Measurements from ENCODE around the gene CEL. TPM values are rescaled to one million over a fixed set of nuclear protein-coding genes. Genes with fewer than 3 reads are reported as not detected.
A peak's percentile ranks its signal among the peaks of the same experiment; 100 is the strongest.

CEL gene
- total and polyA plus RNA-seq, 3 experiments from 2014 or later = 1.1 to 1.2 TPM; not detected in 1

- Mint-ChIP-seq H3K4me1 (peaks cover 38 to 92% (median 54%) of the 10 kb centered on the region in 3 donors), H3K27me3 (no peaks in the 10 kb centered on the region), H3K4me3 (peak overlapping the region in 1 of 7 donors; percentile 34), H3K27ac (peak overlapping the region in 4 of 8 donors; percentile 29 to 91 (median 64)), H3K36me3 (peaks cover 0 to 34% (median 0%) of the 10 kb centered on the region in 3 donors), H3K9me3 (no peaks in the 10 kb centered on the region)
- H3K9me3 ChIP-seq (ENCODE audit: low read length) = no peaks in the 10 kb centered on the region
- no peak overlapping the region for H3K4me3 ChIP-seq (ENCODE audit: low read length)
- DNase-seq = peak in 1 of 5 donors; percentile 1
- ChIA-PET POLR2A (interaction anchor here (1.1 to 2.6 kb wide), 2 partner anchors 14 to 32 kb away, joined by 5 read pairs; no protein-coding TSS in a partner anchor), CTCF (interaction anchor here (0.8 to 25.9 kb wide), 6 partner anchors 11 to 94 kb away, joined by 3 to 521 read pairs (median 6); no protein-coding TSS in a partner anchor)
- no peaks in the 10 kb centered on the region for H3K27me3 ChIP-seq (ENCODE audit: insufficient read depth, low read length, poor library complexity, severe bottlenecking)
- H3K4me1 ChIP-seq (ENCODE audit: insufficient read depth, low read length) = peaks cover 68% of the 10 kb centered on the region
- peak overlapping the region; percentile 43 for H3K27ac ChIP-seq (ENCODE audit: low read depth, low read length)
- H3K36me3 ChIP-seq (ENCODE audit: insufficient read depth, low read length) = no peaks in the 10 kb centered on the region
These were observed 54.8 kb downstream of the CEL start for GRCh38 chr9:133116346-133117231.

GRCh38 chr9:133117271-133118178 is 55.7 kb downstream of the CEL start:
- ChIA-PET CTCF (interaction anchor here (0.8 to 25.9 kb wide), 9 partner anchors 12 to 95 kb away, joined by 3 to 521 read pairs (median 6); no protein-coding TSS in a partner anchor), POLR2A (interaction anchor here (1.1 to 2.6 kb wide), 3 partner anchors 13 to 31 kb away, joined by 4 to 5 read pairs (median 5); no protein-coding TSS in a partner anchor)
- no peak for DNase-seq
- H3K36me3 ChIP-seq (ENCODE audit: insufficient read depth, low read length) = no peaks in the 10 kb centered on the region
- H3K4me1 ChIP-seq (ENCODE audit: insufficient read depth, low read length) = peaks cover 74% of the 10 kb centered on the region
- no peaks in the 10 kb centered on the region for H3K9me3 ChIP-seq (ENCODE audit: low read length)
- no peaks in the 10 kb centered on the region for H3K27me3 ChIP-seq (ENCODE audit: insufficient read depth, low read length, poor library complexity, severe bottlenecking)
- Mint-ChIP-seq H3K27ac (peak overlapping the region in 5 of 8 donors; percentile 7 to 81 (median 59)), H3K4me1 (peaks cover 46 to 94% (median 60%) of the 10 kb centered on the region in 3 donors), H3K4me3 (peak overlapping the region in 2 of 7 donors; percentile 15 to 27), H3K9me3 (no peaks in the 10 kb centered on the region), H3K36me3 (peaks cover 0 to 25% (median 0%) of the 10 kb centered on the region in 3 donors), H3K27me3 (no peaks in the 10 kb centered on the region)
- no peak overlapping the region for H3K27ac ChIP-seq (ENCODE audit: low read depth, low read length)
- no peak overlapping the region for H3K4me3 ChIP-seq (ENCODE audit: low read length)

GRCh38 chr9:133118179-133118520 is 56.4 kb downstream of the CEL start:
- Histone ChIP-seq H3K4me3 (ENCODE audit: low read length) (no peak overlapping the region), H3K27me3 (ENCODE audit: insufficient read depth, low read length, poor library complexity, severe bottlenecking) (no peaks in the 10 kb centered on the region), H3K4me1 (ENCODE audit: insufficient read depth, low read length) (peaks cover 68% of the 10 kb centered on the region), H3K36me3 (ENCODE audit: insufficient read depth, low read length) (no peaks in the 10 kb centered on the region), H3K9me3 (ENCODE audit: low read length) (no peaks in the 10 kb centered on the region), H3K27ac (ENCODE audit: low read depth, low read length) (no peak overlapping the region)
- Mint-ChIP-seq H3K4me3 (peak overlapping the region in 2 of 7 donors; percentile 27 to 29), H3K27ac (peak overlapping the region in 7 of 8 donors; percentile 7 to 88 (median 78)), H3K36me3 (peaks cover 0 to 23% (median 0%) of the 10 kb centered on the region in 3 donors), H3K4me1 (peaks cover 47 to 94% (median 57%) of the 10 kb centered on the region in 3 donors), H3K27me3 (no peaks in the 10 kb centered on the region), H3K9me3 (no peaks in the 10 kb centered on the region)
- POLR2A ChIA-PET = interaction anchor here (0.9 to 2.6 kb wide), 3 partner anchors 7 to 26 kb away, joined by 3 to 5 read pairs (median 4); no protein-coding TSS in a partner anchor
- CTCF ChIA-PET = interaction anchor here (0.6 to 25.9 kb wide), 8 partner anchors 13 to 550 kb away, joined by 3 to 521 read pairs (median 6); no protein-coding TSS in a partner anchor
- DNase-seq = no peak

GRCh38 chr9:133118568-133118967 is 56.8 kb downstream of the CEL start:
- no peak overlapping the region for H3K4me3 ChIP-seq (ENCODE audit: low read length)
- Mint-ChIP-seq H3K27ac (peak overlapping the region; percentile 35 to 88 (median 68)), H3K4me1 (peaks cover 47 to 94% (median 57%) of the 10 kb centered on the region in 3 donors), H3K27me3 (no peaks in the 10 kb centered on the region), H3K4me3 (peak overlapping the region in 5 of 7 donors; percentile 21 to 78 (median 59)), H3K36me3 (peaks cover 0 to 23% (median 0%) of the 10 kb centered on the region in 3 donors), H3K9me3 (no peaks in the 10 kb centered on the region)
- no peak overlapping the region for H3K27ac ChIP-seq (ENCODE audit: low read depth, low read length)
- no peaks in the 10 kb centered on the region for H3K27me3 ChIP-seq (ENCODE audit: insufficient read depth, low read length, poor library complexity, severe bottlenecking)
- ChIA-PET POLR2A (interaction anchor here (0.9 to 2.6 kb wide), 3 partner anchors 8 to 25 kb away, joined by 3 to 5 read pairs (median 5); no protein-coding TSS in a partner anchor), CTCF (interaction anchor here (0.6 to 25.9 kb wide), 8 partner anchors 12 to 550 kb away, joined by 3 to 521 read pairs (median 6); no protein-coding TSS in a partner anchor)
- peaks cover 64% of the 10 kb centered on the region for H3K4me1 ChIP-seq (ENCODE audit: insufficient read depth, low read length)
- no peaks in the 10 kb centered on the region for H3K9me3 ChIP-seq (ENCODE audit: low read length)
- DNase-seq = no peak
- H3K36me3 ChIP-seq (ENCODE audit: insufficient read depth, low read length) = no peaks in the 10 kb centered on the region

- Mint-ChIP-seq H3K27me3 (no peaks in the 10 kb centered on the region), H3K27ac (peak overlapping the region in 7 of 8 donors; percentile 37 to 95 (median 75)), H3K4me3 (peak overlapping the region; percentile 29 to 88 (median 62)), H3K9me3 (no peaks in the 10 kb centered on the region), H3K36me3 (peaks cover 0 to 21% (median 0%) of the 10 kb centered on the region in 3 donors), H3K4me1 (peaks cover 52 to 95% (median 60%) of the 10 kb centered on the region in 3 donors)
- POLR2A ChIA-PET = interaction anchor here (0.9 to 2.6 kb wide), 3 partner anchors 9 to 25 kb away, joined by 3 to 5 read pairs (median 5); no protein-coding TSS in a partner anchor
- Histone ChIP-seq H3K36me3 (ENCODE audit: insufficient read depth, low read length) (no peaks in the 10 kb centered on the region), H3K4me1 (ENCODE audit: insufficient read depth, low read length) (peaks cover 62% of the 10 kb centered on the region), H3K9me3 (ENCODE audit: low read length) (no peaks in the 10 kb centered on the region), H3K27me3 (ENCODE audit: insufficient read depth, low read length, poor library complexity, severe bottlenecking) (no peaks in the 10 kb centered on the region), H3K27ac (ENCODE audit: low read depth, low read length) (no peak overlapping the region), H3K4me3 (ENCODE audit: low read length) (no peak overlapping the region)
- CTCF ChIA-PET = interaction anchor here (0.7 to 25.9 kb wide), 6 partner anchors 13 to 29 kb away, joined by 3 to 521 read pairs (median 6); no protein-coding TSS in a partner anchor
- no peak for DNase-seq
These were observed 57.5 kb downstream of the CEL start for GRCh38 chr9:133119103-133119845.

GRCh38 chr9:133119846-133120500 is 58.2 kb downstream of the CEL start:
- no peak for DNase-seq
- Histone ChIP-seq H3K9me3 (ENCODE audit: low read length) (no peaks in the 10 kb centered on the region), H3K27me3 (ENCODE audit: insufficient read depth, low read length, poor library complexity, severe bottlenecking) (no peaks in the 10 kb centered on the region), H3K27ac (ENCODE audit: low read depth, low read length) (peak overlapping the region; percentile 74), H3K36me3 (ENCODE audit: insufficient read depth, low read length) (no peaks in the 10 kb centered on the region), H3K4me3 (ENCODE audit: low read length) (no peak overlapping the region), H3K4me1 (ENCODE audit: insufficient read depth, low read length) (peaks cover 62% of the 10 kb centered on the region)
- H3K36me3 Mint-ChIP-seq = peaks cover 0 to 24% (median 0%) of the 10 kb centered on the region in 3 donors
- H3K4me3 Mint-ChIP-seq = peak overlapping the region; percentile 54 to 88 (median 78)
- H3K9me3 Mint-ChIP-seq = no peaks in the 10 kb centered on the region
- ChIA-PET CTCF (interaction anchor here (3.2 to 25.9 kb wide), 2 partner anchors 13 to 28 kb away, joined by 13 to 521 read pairs; no protein-coding TSS in a partner anchor), POLR2A (interaction anchor here (1.6 kb wide), 1 partner anchor 24 kb away, joined by 5 read pairs; no protein-coding TSS in a partner anchor)
- peaks cover 57 to 95% (median 60%) of the 10 kb centered on the region in 3 donors for H3K4me1 Mint-ChIP-seq
- H3K27me3 Mint-ChIP-seq = no peaks in the 10 kb centered on the region
- H3K27ac Mint-ChIP-seq = peak overlapping the region in 5 of 8 donors; percentile 59 to 87 (median 60)
